PC-3 (cell line): ENCODE measurements around the gene MCF2L2. TPM values are rescaled to one million over a fixed set of nuclear protein-coding genes. Genes with fewer than 3 reads are reported as not detected.

ENCODE experiments used
- ATAC-seq: fragments of 200-7000 bp; cut with Tn5 transposase; 2 replicates; pipeline ENCODE4 v1.9.1; 2020; ENCODE audit warnings: mild to moderate bottlenecking, moderate library complexity
- BruUV-seq: library from RNA; stranded (reverse); fragments of 400-500 nt; replicated peaks from 2 replicates; lab custom pipeline; 2021; lab: Mats Ljungman, UMichigan
- CTCF ChIA-PET: fragments of 300-600 bp; sonication (Branson Sonifier 250); formaldehyde crosslinking; loops from one replicate; lab custom pipeline; 2022; ENCODE audit warnings: antibody characterized with exemption; lab: Charles Lee
- POLR2A ChIA-PET: fragments of 300-600 bp; sonication (Branson Sonifier 250); formaldehyde crosslinking; loops from one replicate; lab custom pipeline; 2022; ENCODE audit warnings: antibody characterized with exemption; ENCODE audit not compliant: unreplicated experiment; lab: Charles Lee
- DNase-seq: peaks from one replicate; pipeline ENCODE4 v3.0.0-alpha.2; 2015
- H2AFZ ChIP-seq: fragments of 300-600 bp; sonication (generic); 2 replicates; pipeline ENCODE4 v1.6.0; 2016; ENCODE audit warnings: antibody characterized with exemption, low read length
- H3F3A ChIP-seq: fragments of 300-600 bp; sonication (generic); one replicate; pipeline ENCODE4 v1.6.0; 2017; ENCODE audit warnings: antibody characterized with exemption, low read length, control low read depth, mild to moderate bottlenecking; ENCODE audit not compliant: unreplicated experiment
- H3K27ac ChIP-seq: fragments of 300-600 bp; sonication (generic); 2 replicates; pipeline ENCODE4 v1.5.1; 2016; ENCODE audit warnings: mild to moderate bottlenecking, low read length
- H3K27me3 ChIP-seq: fragments of 300-600 bp; sonication (generic); 2 replicates; pipeline ENCODE4 v1.6.1; 2016; ENCODE audit warnings: low read length, mixed read lengths
- H3K36me3 ChIP-seq: fragments of 300-600 bp; sonication (generic); 2 replicates; pipeline ENCODE4 v1.6.1; 2016; ENCODE audit warnings: low read depth, mixed run types, low read length, mixed read lengths
- H3K4me1 ChIP-seq: fragments of 300-600 bp; sonication (generic); 2 replicates; pipeline ENCODE4 v1.5.1; 2016; ENCODE audit warnings: low read length; ENCODE audit not compliant: insufficient read depth
- H3K4me2 ChIP-seq: fragments of 300-600 bp; sonication (generic); 2 replicates; pipeline ENCODE4 v1.6.0; 2016; ENCODE audit warnings: low read length
- H3K4me3 ChIP-seq: fragments of 300-600 bp; sonication (generic); 2 replicates; pipeline ENCODE4 v1.5.1; 2016; ENCODE audit warnings: mild to moderate bottlenecking, low read length, mixed read lengths
- H3K79me2 ChIP-seq: fragments of 300-600 bp; sonication (generic); 2 replicates; pipeline ENCODE4 v1.6.1; 2017; ENCODE audit warnings: low read length, mixed read lengths
- H3K9ac ChIP-seq: fragments of 300-600 bp; sonication (generic); 2 replicates; pipeline ENCODE4 v1.6.0; 2016; ENCODE audit warnings: mild to moderate bottlenecking, low read length
- H3K9me2 ChIP-seq: fragments of 300-600 bp; sonication (generic); replicated peaks from 2 replicates; pipeline ENCODE4 v1.6.1; 2016; ENCODE audit warnings: mixed run types, low read length, mixed read lengths
- H3K9me3 ChIP-seq: fragments of 300-600 bp; sonication (generic); 2 replicates; pipeline ENCODE4 v1.6.1; 2016; ENCODE audit warnings: low read length, mixed read lengths
- H4K20me1 ChIP-seq: fragments of 300-600 bp; sonication (generic); 2 replicates; pipeline ENCODE4 v1.6.1; 2016; ENCODE audit warnings: low read length, mixed read lengths
- CTCF ChIP-seq: fragments of 300-600 bp; sonication (generic); conservative IDR thresholded peaks from 2 replicates; pipeline ENCODE4 v1.5.1; 2017; ENCODE audit warnings: antibody characterized with exemption, low read depth, mild to moderate bottlenecking, low read length
- EZH2 ChIP-seq: fragments of 300-600 bp; sonication (generic); IDR thresholded peaks from one replicate; pipeline ENCODE4 v1.6.1; 2017; ENCODE audit warnings: antibody characterized with exemption, mild to moderate bottlenecking, low read length; ENCODE audit not compliant: unreplicated experiment
- EZH2phosphoT487 ChIP-seq: fragments of 300-600 bp; sonication (generic); IDR thresholded peaks from 2 replicates; pipeline ENCODE4 v1.6.1; 2018; ENCODE audit warnings: mild to moderate bottlenecking, antibody characterized with exemption, low read length, borderline replicate concordance
- intact Hi-C: fragments of 100-400 bp; cut with micrococcal nuclease; formaldehyde crosslinking; loops from 2 replicates; pipeline ENCODE4 v1.9.0; 2023
- total RNA-seq: library from RNA; depleted of rRNA; stranded (reverse); fragments of >200 nt; gene quantifications from 2 replicates; pipeline ENCODE4 v1.2.3, GENCODE V29; 2014

Gene MCF2L2
- total RNA-seq, 1 experiment from 2014 or later = 3.6 TPM

- Histone ChIP-seq H3F3A (no peaks in the 10 kb centered on the region), H3K9me3 (peaks cover 3% of the 10 kb centered on the region; the same call in 1 of the 2 replicates), H3K9me2 (no peaks in the 10 kb centered on the region), H3K27ac (no peak overlapping the region), H4K20me1 (no peaks in the 10 kb centered on the region), H3K4me2 (peak overlapping the region; percentile 100; the same call in 1 of the 2 replicates), H3K36me3 (no peaks in the 10 kb centered on the region), H3K4me3 (no peak overlapping the region), H3K9ac (no peak overlapping the region), H3K4me1 (peaks cover 19% of the 10 kb centered on the region), H2AFZ (no peak overlapping the region), H3K79me2 (peaks cover 9% of the 10 kb centered on the region), H3K27me3 (no peaks in the 10 kb centered on the region)
- intact Hi-C loops = no loop called here
- ChIA-PET POLR2A (no interaction called here), CTCF (no interaction called here)
- ATAC-seq (peak; percentile 22; the same call in 1 of the 2 replicates), DNase-seq (no peak)
- BruUV-seq = no TSS peak
- TF ChIP-seq CTCF (no peak), EZH2phosphoT487 (no peak), EZH2 (no peak)
Observed at GRCh38 chr3:183449391-183449790, 21.0 kb upstream of the MCF2L2 start.

- peak overlapping the region; percentile 78 for H3K9ac ChIP-seq
- no peaks in the 10 kb centered on the region for H4K20me1 ChIP-seq
- intact Hi-C loops = no loop called here
- TF ChIP-seq CTCF (no peak), EZH2 (no peak)
- no peaks in the 10 kb centered on the region for H3K9me2 ChIP-seq
- no peaks in the 10 kb centered on the region for H3F3A ChIP-seq
- peak overlapping the region; percentile 99 for H3K4me3 ChIP-seq
- no TSS peak for BruUV-seq
- H2AFZ ChIP-seq = peak overlapping the region; percentile 87
- ChIA-PET POLR2A (interaction anchor here (0.8 kb wide), 1 partner anchor 85 kb away, joined by 3 read pairs; no protein-coding TSS in a partner anchor), CTCF (interaction anchor here (0.6 kb wide), 1 partner anchor 111 kb away, joined by 3 read pairs; no protein-coding TSS in a partner anchor)
- no peak; the same call in 1 of the 2 replicates for ATAC-seq
- no peaks in the 10 kb centered on the region for H3K36me3 ChIP-seq
- H3K9me3 ChIP-seq = peaks cover 12% of the 10 kb centered on the region
- H3K4me2 ChIP-seq = peak overlapping the region; percentile 100
- no peak overlapping the region for H3K27ac ChIP-seq
- DNase-seq = no peak
- H3K4me1 ChIP-seq = peaks cover 15% of the 10 kb centered on the region
- no peaks in the 10 kb centered on the region for H3K27me3 ChIP-seq
- peaks cover 9% of the 10 kb centered on the region for H3K79me2 ChIP-seq
Observed at GRCh38 chr3:183448369-183449128, 20.1 kb upstream of the MCF2L2 start.
